A673 (cell line): Measurements from ENCODE around the gene RHOD.

Source experiments
- EZH2 ChIP-seq: fragments of 200-600 bp; sonication (generic); IDR thresholded peaks from 2 replicates; pipeline ENCODE4 v1.6.1; 2017; ENCODE audit warnings: borderline replicate concordance, low read depth, mild to moderate bottlenecking, mixed read lengths, antibody characterized with exemption, low read length; ENCODE audit not compliant: poor library complexity, severe bottlenecking
- TF ChIP-seq, protein P1 (sequence below): fragments of 300-800, 200-600 bp; sonication (generic); conservative IDR thresholded peaks from 2 replicates; pipeline ENCODE4 v1.5.1; 2017; ENCODE audit warnings: low read depth, mild to moderate bottlenecking, antibody characterized with exemption, low read length, moderate library complexity, mixed read lengths

DNA sequence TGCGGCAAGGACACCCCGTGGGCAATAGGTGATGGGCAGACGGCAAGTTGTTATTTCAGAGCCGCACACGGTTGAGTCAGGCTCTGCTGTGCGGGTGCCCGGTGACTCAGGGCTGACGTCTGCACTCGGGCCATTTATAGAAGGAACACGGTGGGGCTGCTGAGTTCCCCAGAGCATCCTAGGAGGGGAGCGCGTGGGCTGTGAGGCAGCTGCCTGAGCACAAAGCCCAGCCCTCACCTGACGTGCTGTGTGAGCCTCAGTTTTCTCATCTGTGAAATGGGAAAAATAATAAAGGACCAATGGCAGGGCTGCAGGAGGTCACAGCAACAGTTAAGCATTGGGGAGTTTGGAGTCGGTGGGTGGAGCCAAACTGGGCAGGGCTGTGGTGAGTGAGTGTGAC lies 11.3 kb upstream of the RHOD start:
- TF ChIP-seq, protein P1, sequence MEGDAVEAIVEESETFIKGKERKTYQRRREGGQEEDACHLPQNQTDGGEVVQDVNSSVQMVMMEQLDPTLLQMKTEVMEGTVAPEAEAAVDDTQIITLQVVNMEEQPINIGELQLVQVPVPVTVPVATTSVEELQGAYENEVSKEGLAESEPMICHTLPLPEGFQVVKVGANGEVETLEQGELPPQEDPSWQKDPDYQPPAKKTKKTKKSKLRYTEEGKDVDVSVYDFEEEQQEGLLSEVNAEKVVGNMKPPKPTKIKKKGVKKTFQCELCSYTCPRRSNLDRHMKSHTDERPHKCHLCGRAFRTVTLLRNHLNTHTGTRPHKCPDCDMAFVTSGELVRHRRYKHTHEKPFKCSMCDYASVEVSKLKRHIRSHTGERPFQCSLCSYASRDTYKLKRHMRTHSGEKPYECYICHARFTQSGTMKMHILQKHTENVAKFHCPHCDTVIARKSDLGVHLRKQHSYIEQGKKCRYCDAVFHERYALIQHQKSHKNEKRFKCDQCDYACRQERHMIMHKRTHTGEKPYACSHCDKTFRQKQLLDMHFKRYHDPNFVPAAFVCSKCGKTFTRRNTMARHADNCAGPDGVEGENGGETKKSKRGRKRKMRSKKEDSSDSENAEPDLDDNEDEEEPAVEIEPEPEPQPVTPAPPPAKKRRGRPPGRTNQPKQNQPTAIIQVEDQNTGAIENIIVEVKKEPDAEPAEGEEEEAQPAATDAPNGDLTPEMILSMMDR: no peak
- TF ChIP-seq EZH2: no peak
